Measurements from ENCODE around the gene KYNU. TPM values are rescaled to one million over a fixed set of nuclear protein-coding genes. Genes with fewer than 3 reads are reported as not detected.

Gene KYNU
- total RNA-seq, 1 experiment from 2014 or later: 55.7 TPM

DNA sequence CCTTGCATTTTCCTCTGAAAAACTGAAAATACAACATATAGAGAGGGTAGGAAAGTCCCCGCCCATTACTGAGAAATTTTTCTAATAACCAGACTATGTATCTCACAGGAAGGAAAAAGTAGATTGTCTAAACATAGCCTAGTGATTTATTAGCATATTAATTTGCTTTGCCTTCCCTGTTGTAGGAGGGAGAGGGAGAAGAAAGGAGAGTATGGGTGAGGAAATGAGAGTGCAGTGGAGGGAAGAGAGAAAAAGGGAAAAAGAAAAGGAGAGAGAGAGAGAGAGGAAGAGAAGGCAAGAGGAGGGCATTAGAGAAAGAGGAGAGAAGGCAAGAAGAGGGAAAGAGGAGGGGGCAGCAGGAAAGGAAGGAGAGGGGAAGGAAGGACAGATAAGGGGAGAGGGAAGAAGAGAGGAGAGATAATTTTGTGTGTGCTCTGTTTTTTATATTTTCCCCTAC, 3.6 kb upstream of the KYNU start:
- POLR2A ChIA-PET (ENCODE audit: unreplicated experiment): interaction anchor here (0.6 kb wide), 2 partner anchors 34 to 128 kb away, joined by 3 to 5 read pairs; no protein-coding TSS in a partner anchor
- peak overlapping the region; percentile 100 for H3K27ac ChIP-seq
- intact Hi-C loops (cut with micrococcal nuclease; ENCODE audit: unreplicated experiment): loop anchor here (1.0 to 2.0 kb wide), 4 partner anchors 25 to 683 kb away; no protein-coding TSS in a partner anchor
- H3K4me2 ChIP-seq: peak overlapping the region; percentile 77
- peaks cover 36% of the 10 kb centered on the region for H3K9me3 ChIP-seq (ENCODE audit: insufficient read depth, low read depth)
- DNase-seq: no peak
- H2AFZ ChIP-seq: no peak overlapping the region
- TF ChIP-seq EZH2 (IDR thresholded peaks at IDR 0.05; ENCODE audit: low read depth): no peak
- TF ChIP-seq, protein P1, sequence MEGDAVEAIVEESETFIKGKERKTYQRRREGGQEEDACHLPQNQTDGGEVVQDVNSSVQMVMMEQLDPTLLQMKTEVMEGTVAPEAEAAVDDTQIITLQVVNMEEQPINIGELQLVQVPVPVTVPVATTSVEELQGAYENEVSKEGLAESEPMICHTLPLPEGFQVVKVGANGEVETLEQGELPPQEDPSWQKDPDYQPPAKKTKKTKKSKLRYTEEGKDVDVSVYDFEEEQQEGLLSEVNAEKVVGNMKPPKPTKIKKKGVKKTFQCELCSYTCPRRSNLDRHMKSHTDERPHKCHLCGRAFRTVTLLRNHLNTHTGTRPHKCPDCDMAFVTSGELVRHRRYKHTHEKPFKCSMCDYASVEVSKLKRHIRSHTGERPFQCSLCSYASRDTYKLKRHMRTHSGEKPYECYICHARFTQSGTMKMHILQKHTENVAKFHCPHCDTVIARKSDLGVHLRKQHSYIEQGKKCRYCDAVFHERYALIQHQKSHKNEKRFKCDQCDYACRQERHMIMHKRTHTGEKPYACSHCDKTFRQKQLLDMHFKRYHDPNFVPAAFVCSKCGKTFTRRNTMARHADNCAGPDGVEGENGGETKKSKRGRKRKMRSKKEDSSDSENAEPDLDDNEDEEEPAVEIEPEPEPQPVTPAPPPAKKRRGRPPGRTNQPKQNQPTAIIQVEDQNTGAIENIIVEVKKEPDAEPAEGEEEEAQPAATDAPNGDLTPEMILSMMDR (conservative IDR thresholded peaks at IDR 0.05): no peak
- no peaks in the 10 kb centered on the region for H3K27me3 ChIP-seq (ENCODE audit: insufficient read depth, low read depth)
- no TSS peak for BruUV-seq (replicated peaks)
- no peaks in the 10 kb centered on the region for H4K20me1 ChIP-seq (ENCODE audit: insufficient read depth)
- CTCF ChIA-PET: no interaction called here
- no peaks in the 10 kb centered on the region for H3K9me2 ChIP-seq (ENCODE audit: insufficient read depth)
- peaks cover 46% of the 10 kb centered on the region for H3K4me1 ChIP-seq (replicated peaks; ENCODE audit: insufficient read depth)
- H3K4me3 ChIP-seq: peak overlapping the region; percentile 28; the same call in 1 of the 2 replicates
- no peaks in the 10 kb centered on the region for H3K79me2 ChIP-seq (ENCODE audit: low read depth)
- H3K36me3 ChIP-seq (ENCODE audit: low read depth): peaks cover 21% of the 10 kb centered on the region; the same call in 1 of the 2 replicates
- H3F3A ChIP-seq (ENCODE audit: insufficient read depth, low read depth): peaks cover 36% of the 10 kb centered on the region

DNA sequence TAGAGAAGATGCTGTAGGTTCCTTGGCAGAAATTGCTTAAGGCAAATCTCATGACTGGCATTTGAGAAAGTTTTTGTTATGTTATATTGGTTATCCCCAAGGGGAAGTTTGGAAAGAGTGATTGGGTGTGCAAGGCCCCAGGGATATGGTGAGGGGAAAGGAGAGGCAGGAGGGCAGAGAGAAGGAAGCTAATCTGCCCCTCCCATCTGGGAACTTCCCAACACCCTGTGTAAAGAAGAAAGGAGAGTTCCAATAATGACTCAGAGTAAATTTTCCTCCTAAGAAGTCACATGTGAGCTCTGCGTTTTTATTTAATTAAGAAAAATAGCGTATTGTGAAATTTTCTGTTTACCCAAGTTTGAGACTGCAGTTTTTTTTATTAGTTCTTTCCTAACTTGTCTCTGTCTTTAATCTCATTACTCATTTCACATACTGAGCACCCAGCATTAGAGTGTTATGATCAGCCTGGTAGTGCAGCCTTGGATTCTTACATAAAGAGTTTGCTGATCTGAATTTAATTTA, 3.1 kb upstream of the KYNU start:
- H3F3A ChIP-seq (ENCODE audit: insufficient read depth, low read depth): peaks cover 36% of the 10 kb centered on the region
- no peaks in the 10 kb centered on the region for H3K9me2 ChIP-seq (ENCODE audit: insufficient read depth)
- H2AFZ ChIP-seq: no peak overlapping the region
- H4K20me1 ChIP-seq (ENCODE audit: insufficient read depth): no peaks in the 10 kb centered on the region
- no peaks in the 10 kb centered on the region for H3K27me3 ChIP-seq (ENCODE audit: insufficient read depth, low read depth)
- peak overlapping the region; percentile 28; the same call in 1 of the 2 replicates for H3K4me3 ChIP-seq
- ChIA-PET POLR2A (ENCODE audit: unreplicated experiment) (interaction anchor here (0.5 to 0.6 kb wide), 4 partner anchors 17 to 128 kb away, joined by 3 to 12 read pairs (median 4); no protein-coding TSS in a partner anchor), CTCF (interaction anchor here (1.0 kb wide), 1 partner anchor 106 kb away, joined by 5 read pairs; no protein-coding TSS in a partner anchor)
- peak; percentile 72 to 98 for DNase-seq
- H3K36me3 ChIP-seq (ENCODE audit: low read depth): peaks cover 21% of the 10 kb centered on the region; the same call in 1 of the 2 replicates
- H3K27ac ChIP-seq: peak overlapping the region; percentile 100
- intact Hi-C loops (cut with micrococcal nuclease; ENCODE audit: unreplicated experiment): loop anchor here (1.0 to 2.0 kb wide), 4 partner anchors 24 to 684 kb away; no protein-coding TSS in a partner anchor
- peaks cover 32% of the 10 kb centered on the region for H3K9me3 ChIP-seq (ENCODE audit: insufficient read depth, low read depth)
- no peak for TF ChIP-seq EZH2 (IDR thresholded peaks at IDR 0.05; ENCODE audit: low read depth)
- TF ChIP-seq, protein P1 (conservative IDR thresholded peaks at IDR 0.05): no peak
- no TSS peak for BruUV-seq (replicated peaks)
- H3K4me1 ChIP-seq (replicated peaks; ENCODE audit: insufficient read depth): peaks cover 46% of the 10 kb centered on the region
- H3K4me2 ChIP-seq: peak overlapping the region; percentile 77
- no peaks in the 10 kb centered on the region for H3K79me2 ChIP-seq (ENCODE audit: low read depth)

DNA sequence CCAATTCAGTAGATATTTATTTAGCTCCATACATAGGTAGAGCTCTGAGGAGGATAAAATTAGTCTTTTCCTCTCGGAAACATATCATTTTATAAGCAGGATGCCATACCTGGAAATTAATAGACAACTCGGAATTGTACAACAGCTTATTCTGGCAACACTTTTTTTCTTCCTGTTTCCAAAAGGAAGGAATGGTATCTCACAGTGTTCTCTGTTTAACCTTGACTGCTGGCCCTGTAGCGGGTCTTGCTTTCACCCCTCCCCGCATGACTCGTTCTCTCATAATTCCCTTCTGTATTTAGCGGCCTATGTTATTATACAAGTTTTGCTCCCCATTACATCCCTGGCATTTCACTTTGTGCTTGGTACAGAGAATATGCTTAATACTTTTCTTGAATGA, 2.5 kb upstream of the KYNU start:
- TF ChIP-seq EZH2 (IDR thresholded peaks at IDR 0.05; ENCODE audit: low read depth): no peak
- Histone ChIP-seq H3K9me2 (ENCODE audit: insufficient read depth) (no peaks in the 10 kb centered on the region), H3K4me3 (peak overlapping the region; percentile 9; the same call in 1 of the 2 replicates), H3K4me2 (peak overlapping the region; percentile 58), H3F3A (ENCODE audit: insufficient read depth, low read depth) (peaks cover 36% of the 10 kb centered on the region), H2AFZ (no peak overlapping the region), H3K79me2 (ENCODE audit: low read depth) (no peaks in the 10 kb centered on the region), H3K27me3 (ENCODE audit: insufficient read depth, low read depth) (no peaks in the 10 kb centered on the region), H3K4me1 (replicated peaks; ENCODE audit: insufficient read depth) (peaks cover 46% of the 10 kb centered on the region), H3K27ac (peak overlapping the region; percentile 100), H3K36me3 (ENCODE audit: low read depth) (peaks cover 21% of the 10 kb centered on the region; the same call in 1 of the 2 replicates), H3K9me3 (ENCODE audit: insufficient read depth, low read depth) (peaks cover 27% of the 10 kb centered on the region), H4K20me1 (ENCODE audit: insufficient read depth) (no peaks in the 10 kb centered on the region)
- ChIA-PET CTCF (interaction anchor here (1.0 kb wide), 1 partner anchor 105 kb away, joined by 5 read pairs; no protein-coding TSS in a partner anchor), POLR2A (ENCODE audit: unreplicated experiment) (interaction anchor here (0.5 to 0.7 kb wide), 2 partner anchors 18 to 70 kb away, joined by 5 to 12 read pairs; no protein-coding TSS in a partner anchor)
- DNase-seq: no peak
- TSS peak; percentile 18 for BruUV-seq (replicated peaks)
- intact Hi-C loops (cut with micrococcal nuclease; ENCODE audit: unreplicated experiment): loop anchor here (2.0 to 5.0 kb wide), 5 partner anchors 24 to 684 kb away; no protein-coding TSS in a partner anchor

Measured in PC-9 (cell line).